GM12878 (cell line): ENCODE measurements around the gene IQCK. TPM values are rescaled to one million over a fixed set of nuclear protein-coding genes. Genes with fewer than 3 reads are reported as not detected.

Experiments
- ATAC-seq: fragments of 200-7000 bp; cut with Tn5 transposase; 3 replicates; pipeline ENCODE4 v1.9.1; 2020; ENCODE audit warnings: mild to moderate bottlenecking, moderate library complexity
- BruUV-seq: library from RNA; stranded (reverse); fragments of 400-500 nt; replicated peaks from 2 replicates; lab custom pipeline; 2021; lab: Mats Ljungman, UMichigan
- CTCF ChIA-PET: fragments of 300-600 bp; sonication (Branson Sonifier 250); formaldehyde crosslinking; extraction: SDS; loops from one replicate; lab custom pipeline; 2021; ENCODE audit warnings: inconsistent platforms; lab: Yijun Ruan, JAX
- POLR2A ChIA-PET: fragments of 350-600 bp; formaldehyde crosslinking; extraction: SDS; loops from one replicate; lab custom pipeline; 2021; ENCODE audit warnings: inconsistent platforms; lab: Charles Lee
- RAD21 ChIA-PET: fragments of 300-600 bp; sonication (Branson Sonifier 250); formaldehyde crosslinking; loops from one replicate; lab custom pipeline; 2023; ENCODE audit warnings: antibody characterized with exemption; ENCODE audit not compliant: unreplicated experiment; lab: Charles Lee
- SMC1A ChIA-PET: fragments of 300-600 bp; sonication (Branson Sonifier 250); formaldehyde crosslinking; loops from one replicate; lab custom pipeline; 2023; ENCODE audit not compliant: unreplicated experiment, uncharacterized antibody; lab: Charles Lee
- DNase-seq: peaks from one replicate; pipeline ENCODE4 v3.0.0-alpha.2; 2011; ENCODE audit warnings: low read depth, low spot score
- FAIRE-seq: peaks from 3 replicates; lab custom pipeline; 2011; peaks lifted over from hg19 to GRCh38; lab: Jason Lieb, UNC
- H2AFZ ChIP-seq: 2 replicates; pipeline ENCODE4 v1.6.0; 2011; ENCODE audit warnings: low read depth, low read length, control low read depth; ENCODE audit not compliant: control insufficient read depth
- H3K27ac ChIP-seq: 2 replicates; pipeline ENCODE4 v1.5.1; 2011; ENCODE audit warnings: control low read depth; ENCODE audit not compliant: control insufficient read depth, insufficient read depth
- H3K27me3 ChIP-seq, 2 experiments: replicated peaks in 1 of 2; 2 replicates each; pipeline versions ENCODE4 v1.6.0 to v1.6.1; 2011; ENCODE audit warnings: low read length in 1 of 2; ENCODE audit not compliant: control insufficient read depth in 2 of 2, insufficient read depth in 2 of 2
- H3K36me3 ChIP-seq, 2 experiments: 2 replicates each; pipeline ENCODE4 v1.5.1; 2011; ENCODE audit warnings: low read length in 1 of 2; ENCODE audit not compliant: control insufficient read depth in 2 of 2, insufficient read depth in 2 of 2
- H3K4me1 ChIP-seq: 2 replicates; pipeline ENCODE4 v1.6.1; 2011; ENCODE audit warnings: mild to moderate bottlenecking, low read length, moderate library complexity, mixed read lengths; ENCODE audit not compliant: control insufficient read depth, insufficient read depth
- H3K4me2 ChIP-seq: 2 replicates; pipeline ENCODE4 v1.6.0; 2011; ENCODE audit warnings: control low read depth; ENCODE audit not compliant: control insufficient read depth, insufficient read depth
- H3K4me3 ChIP-seq: fragments of 200-600 bp; sonication (generic); 2 replicates; pipeline ENCODE4 v1.5.1; 2016
- H3K79me2 ChIP-seq: 2 replicates; pipeline ENCODE4 v1.6.0; 2011; ENCODE audit warnings: low read length; ENCODE audit not compliant: control insufficient read depth, insufficient read depth
- H3K9ac ChIP-seq: 2 replicates; pipeline ENCODE4 v1.8.0; 2011; ENCODE audit warnings: low read length, control low read depth, mixed read lengths; ENCODE audit not compliant: control insufficient read depth, insufficient read depth
- H3K9me3 ChIP-seq: replicated peaks from 3 replicates; pipeline ENCODE4 v1.5.1; 2011; ENCODE audit warnings: mild to moderate bottlenecking, low read length; ENCODE audit not compliant: control insufficient read depth, insufficient read depth
- H4K20me1 ChIP-seq: 2 replicates; pipeline ENCODE4 v1.6.0; 2011; ENCODE audit not compliant: control insufficient read depth, insufficient read depth
- CEBPZ ChIP-seq: fragments of 150-350 bp; IDR thresholded peaks from 2 replicates; pipeline ENCODE4 v1.6.1; 2016; ENCODE audit warnings: low read depth, low read length
- DPF2 ChIP-seq: fragments of 450-650 bp; IDR thresholded peaks from 2 replicates; pipeline ENCODE4 v1.6.1; 2017; ENCODE audit warnings: mild to moderate bottlenecking
- NR2C2 ChIP-seq: IDR thresholded peaks from 2 replicates; pipeline ENCODE4 v1.6.1; 2011; ENCODE audit warnings: borderline replicate concordance, low read depth; ENCODE audit not compliant: control insufficient read depth, insufficient read length
- SIN3A ChIP-seq: IDR thresholded peaks from 2 replicates; pipeline ENCODE4 v1.6.1; 2012; ENCODE audit warnings: low read depth, low read length, improper control_type of control experiment
- ZNF24 ChIP-seq: fragments of 450-650 bp; IDR thresholded peaks from 2 replicates; pipeline ENCODE4 v1.6.1; 2017; ENCODE audit warnings: antibody characterized with exemption, mild to moderate bottlenecking
- whole genome bisulfite sequencing: methylation state at CpG from one replicate; pipeline ENCODE4 v1.1.6; 2016; ENCODE audit warnings: low lambda C conversion rate; ENCODE audit not compliant: insufficient replicate concordance, insufficient coverage; ENCODE audit errors: missing lambda C conversion rate; 5-methylcytosine and 5-hydroxymethylcytosine counted together
- in situ Hi-C: fragments of 300-500 bp; cut with MboI; formaldehyde crosslinking; loops from 9 replicates; pipeline ENCODE4 v1.14.3; 2018; ENCODE audit warnings: mixed read lengths
- intact Hi-C: fragments of 100-400 bp; cut with micrococcal nuclease; formaldehyde crosslinking; loops from one replicate; pipeline ENCODE4 v1.14.2; 2022; ENCODE audit not compliant: unreplicated experiment
- polyA plus RNA-seq, 11 experiments: library from polyadenylated mRNA; depleted of rRNA in 4 of 11; unstranded in 6 of 11; stranded (reverse) in 5 of 11; fragments of >200 nt; fragmentation: Nextera tagmentation in 4 of 11; fragmentation: Illumina TruSeq in 1 of 11; extraction: Ambion mirVana in 4 of 11; extraction: Trizol in 1 of 11; gene quantifications; 1 replicate in 1 of 11; 2 replicates in 10 of 11; pipeline versions ENCODE4 v1.2.1 to v1.2.3, GENCODE V29; 2011 to 2016; ENCODE audit warnings: inconsistent platforms in 2 of 11, missing spikeins in 2 of 11, low read depth in 1 of 11
- total RNA-seq, 4 experiments: library from RNA; depleted of rRNA in 3 of 4; stranded (reverse); fragments of >200 nt in 3 of 4; fragmentation: Illumina TruSeq in 1 of 4; extraction: Trizol in 1 of 4; gene quantifications; 2 replicates each; pipeline versions ENCODE4 v1.2.1 to v1.2.3, GENCODE V29; 2013 to 2021

IQCK gene
- total and polyA plus RNA-seq, 10 of the 15 experiments (the other 5 are each of a cell fraction or from before 2014, with no cell fraction given) = 1.0 to 4.2 (median 2.4) TPM

GRCh38 chr16:19829844-19830692 is 112.0 kb downstream of the IQCK start:
- H4K20me1 ChIP-seq = no peaks in the 10 kb centered on the region
- H3K27ac ChIP-seq = no peak overlapping the region
- no peaks in the 10 kb centered on the region for H3K4me1 ChIP-seq
- H3K9ac ChIP-seq = no peak overlapping the region
- H3K27me3 ChIP-seq = no peaks in the 10 kb centered on the region; a peak in 1 of 4 replicates
- ChIA-PET CTCF (interaction anchor here (1.1 kb wide), 1 partner anchor 70 kb away, joined by 3 read pairs; no protein-coding TSS in a partner anchor), RAD21 (no interaction called here), POLR2A (no interaction called here), SMC1A (no interaction called here)
- no TSS peak for BruUV-seq
- ATAC-seq = no peak
- FAIRE-seq = no peak
- no peaks in the 10 kb centered on the region for H3K36me3 ChIP-seq
- no peak overlapping the region for H2AFZ ChIP-seq
- 42% methylated on average over 9 of the region's 9 CpGs for WGBS
- TF ChIP-seq NR2C2 (no peak), DPF2 (no peak), ZNF24 (peak; percentile 87)
- no peaks in the 10 kb centered on the region for H3K79me2 ChIP-seq
- no peak overlapping the region for H3K4me3 ChIP-seq
- no peak for DNase-seq
- intact Hi-C loops (no loop called here), in situ Hi-C loops (no loop called here)
- no peak overlapping the region for H3K4me2 ChIP-seq
- H3K9me3 ChIP-seq = no peaks in the 10 kb centered on the region

DNA sequence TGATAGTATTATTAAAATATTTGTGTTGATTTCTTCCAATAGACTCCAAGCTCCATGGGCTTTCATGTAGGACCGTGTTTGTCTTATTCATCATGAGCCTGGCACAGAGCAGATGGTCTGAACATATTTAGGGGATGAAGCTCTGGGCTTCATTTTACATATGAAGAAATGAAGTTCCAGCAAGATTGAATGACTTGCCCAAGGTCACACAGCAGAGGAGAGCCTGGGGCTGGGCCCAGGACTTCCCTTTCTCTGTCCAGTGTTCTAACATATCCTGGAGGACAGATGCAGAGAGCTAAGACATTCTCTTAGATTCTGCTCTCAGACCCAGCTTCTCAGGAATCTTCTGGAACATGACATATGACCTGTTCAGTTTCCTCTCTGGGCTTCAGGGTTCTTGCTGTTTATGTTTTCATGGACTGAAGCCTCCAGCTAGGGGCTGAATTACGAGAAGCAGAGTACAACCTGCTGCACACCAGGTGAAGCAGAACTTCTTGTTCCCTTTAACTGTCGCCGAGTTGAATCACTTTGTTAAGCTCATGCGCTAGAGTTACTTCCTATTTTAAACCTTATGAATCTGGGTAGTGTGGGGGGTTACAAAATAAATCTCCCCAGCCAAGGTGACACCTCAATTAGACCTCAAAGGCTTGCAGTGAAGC is 113.0 kb downstream of the IQCK start:
- Histone ChIP-seq H4K20me1 (no peaks in the 10 kb centered on the region), H3K4me1 (no peaks in the 10 kb centered on the region), H3K27me3 (no peaks in the 10 kb centered on the region; a peak in 1 of 4 replicates), H2AFZ (no peak overlapping the region), H3K4me3 (no peak overlapping the region), H3K27ac (no peak overlapping the region), H3K79me2 (no peaks in the 10 kb centered on the region), H3K36me3 (no peaks in the 10 kb centered on the region), H3K9me3 (no peaks in the 10 kb centered on the region), H3K4me2 (no peak overlapping the region), H3K9ac (no peak overlapping the region)
- POLR2A ChIA-PET = interaction anchor here (0.5 kb wide), 1 partner anchor 866 kb away, joined by 3 read pairs; no protein-coding TSS in a partner anchor
- SMC1A ChIA-PET = interaction anchor here (1.4 kb wide), 1 partner anchor 24 kb away, joined by 3 read pairs; no protein-coding TSS in a partner anchor
- no TSS peak for BruUV-seq
- WGBS = 10% methylated on average over 5 of the region's 5 CpGs
- FAIRE-seq (no peak), DNase-seq (no peak), ATAC-seq (no peak)
- no peak for TF ChIP-seq SIN3A
- TF ChIP-seq CEBPZ = no peak
- RAD21 ChIA-PET = no interaction called here
- intact Hi-C loops = no loop called here
- in situ Hi-C loops = no loop called here
- CTCF ChIA-PET = interaction anchor here (0.6 to 1.2 kb wide), 2 partner anchors 10 to 76 kb away, joined by 3 to 4 read pairs; no protein-coding TSS in a partner anchor
